ENCODE measurements around the gene PARP2.

PARP2 gene

GRCh38 chr14:20383636-20384035 lies 40.2 kb downstream of the PARP2 start:
- no peak overlapping the region for H3K27ac ChIP-seq
- no peak for TF ChIP-seq CTCF (IDR thresholded peaks at IDR 0.05)
- TF ChIP-seq ZFX (IDR thresholded peaks at IDR 0.05; ENCODE audit: borderline replicate concordance), result no peak

GRCh38 chr14:20384321-20384720 lies 40.9 kb downstream of the PARP2 start:
- no peak overlapping the region for H3K27ac ChIP-seq
- no peak for TF ChIP-seq CTCF (IDR thresholded peaks at IDR 0.05)

- H3K27ac ChIP-seq, result no peak overlapping the region
These were observed 41.5 kb downstream of the PARP2 start for GRCh38 chr14:20384886-20385285.

GRCh38 chr14:20386276-20386855 lies 42.9 kb downstream of the PARP2 start:
- TF ChIP-seq CTCF (IDR thresholded peaks at IDR 0.05), result no peak
- no peak for TF ChIP-seq ZFX (IDR thresholded peaks at IDR 0.05; ENCODE audit: borderline replicate concordance)

More at GRCh38 chr14:20384886-20385285, 41.5 kb downstream of the PARP2 start:
- TF ChIP-seq ZFX (IDR thresholded peaks at IDR 0.05; ENCODE audit: borderline replicate concordance) (no peak), CTCF (IDR thresholded peaks at IDR 0.05) (no peak)

GRCh38 chr14:20387576-20387975 lies 44.1 kb downstream of the PARP2 start:
- H3K27ac ChIP-seq, result no peak overlapping the region
- TF ChIP-seq ZFX (IDR thresholded peaks at IDR 0.05; ENCODE audit: borderline replicate concordance), result no peak
- TF ChIP-seq CTCF (IDR thresholded peaks at IDR 0.05), result no peak

More at GRCh38 chr14:20386276-20386855, 42.9 kb downstream of the PARP2 start:
- H3K27ac ChIP-seq, result no peak overlapping the region

- no peak overlapping the region for H3K27ac ChIP-seq
- no peak for TF ChIP-seq CTCF (IDR thresholded peaks at IDR 0.05)
- no peak for TF ChIP-seq ZFX (IDR thresholded peaks at IDR 0.05; ENCODE audit: borderline replicate concordance)
These were observed 44.7 kb downstream of the PARP2 start for GRCh38 chr14:20388159-20388558.

- no peak for TF ChIP-seq CTCF (IDR thresholded peaks at IDR 0.05)
- TF ChIP-seq ZFX (IDR thresholded peaks at IDR 0.05; ENCODE audit: borderline replicate concordance), result no peak
- H3K27ac ChIP-seq, result no peak overlapping the region
These were observed 48.1 kb downstream of the PARP2 start for GRCh38 chr14:20391505-20391904.
